HL-60 (cell line): Measurements from ENCODE around the gene MYOM1.

Experiments
- POLR2AphosphoS5 ChIP-seq: IDR thresholded peaks from 2 replicates; pipeline ENCODE4 v1.6.1; 2012; ENCODE audit warnings: low read depth
- SPI1 ChIP-seq: IDR thresholded peaks from 2 replicates; pipeline ENCODE4 v1.6.1; 2012; ENCODE audit warnings: low read depth, mild to moderate bottlenecking, borderline replicate concordance
- TF ChIP-seq, protein P1 (sequence below): IDR thresholded peaks from one replicate; pipeline ENCODE4 v1.5.1; 2011; ENCODE audit warnings: low read length, control low read depth, inconsistent platforms; ENCODE audit not compliant: insufficient read depth

DNA sequence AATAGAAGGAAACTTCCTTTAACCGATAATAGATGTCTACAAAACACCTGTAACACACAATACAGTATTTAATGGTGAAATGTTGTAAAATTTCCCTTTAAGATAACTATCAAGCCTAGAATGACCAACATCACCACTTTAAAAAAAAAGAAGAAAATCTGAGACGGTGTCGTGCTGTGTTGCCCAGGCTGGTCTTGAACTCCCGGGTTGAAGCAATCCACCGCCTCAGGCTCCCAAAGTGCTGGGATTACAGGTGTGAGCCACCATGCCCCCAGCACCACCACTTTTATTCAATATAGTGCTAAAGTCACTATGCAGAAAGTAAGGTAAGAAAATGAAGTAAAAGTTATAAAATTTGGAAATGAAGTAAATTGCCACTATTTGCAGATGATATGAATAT, 96.9 kb downstream of the MYOM1 start:
- TF ChIP-seq, protein P1, sequence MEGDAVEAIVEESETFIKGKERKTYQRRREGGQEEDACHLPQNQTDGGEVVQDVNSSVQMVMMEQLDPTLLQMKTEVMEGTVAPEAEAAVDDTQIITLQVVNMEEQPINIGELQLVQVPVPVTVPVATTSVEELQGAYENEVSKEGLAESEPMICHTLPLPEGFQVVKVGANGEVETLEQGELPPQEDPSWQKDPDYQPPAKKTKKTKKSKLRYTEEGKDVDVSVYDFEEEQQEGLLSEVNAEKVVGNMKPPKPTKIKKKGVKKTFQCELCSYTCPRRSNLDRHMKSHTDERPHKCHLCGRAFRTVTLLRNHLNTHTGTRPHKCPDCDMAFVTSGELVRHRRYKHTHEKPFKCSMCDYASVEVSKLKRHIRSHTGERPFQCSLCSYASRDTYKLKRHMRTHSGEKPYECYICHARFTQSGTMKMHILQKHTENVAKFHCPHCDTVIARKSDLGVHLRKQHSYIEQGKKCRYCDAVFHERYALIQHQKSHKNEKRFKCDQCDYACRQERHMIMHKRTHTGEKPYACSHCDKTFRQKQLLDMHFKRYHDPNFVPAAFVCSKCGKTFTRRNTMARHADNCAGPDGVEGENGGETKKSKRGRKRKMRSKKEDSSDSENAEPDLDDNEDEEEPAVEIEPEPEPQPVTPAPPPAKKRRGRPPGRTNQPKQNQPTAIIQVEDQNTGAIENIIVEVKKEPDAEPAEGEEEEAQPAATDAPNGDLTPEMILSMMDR, result no peak
- TF ChIP-seq POLR2AphosphoS5 (no peak), SPI1 (no peak)
